CD8-positive, alpha-beta memory T cell (primary cell): Measurements from ENCODE around the gene PCGF5. TPM values are rescaled to one million over a fixed set of nuclear protein-coding genes. Genes with fewer than 3 reads are reported as not detected.
"Not testable (repeated sequence)": the region's sequence is repeated elsewhere in the genome, so short reads cannot be mapped to it uniquely, and the experiment has no call there.

Source experiments
- CTCF ChIA-PET: fragments of 350-600 bp; sonication (Branson Sonifier 250); formaldehyde crosslinking; loops from one replicate; lab custom pipeline; 2021; ENCODE audit warnings: antibody characterized with exemption; lab: Charles Lee
- POLR2A ChIA-PET: fragments of 350-600 bp; sonication (Branson Sonifier 250); formaldehyde crosslinking; loops from one replicate; lab custom pipeline; 2021; ENCODE audit warnings: antibody characterized with exemption; lab: Charles Lee
- DNase-seq, 5 donors: peaks; one replicate each; pipeline versions ENCODE4 v3.0.0 to v3.0.0-alpha.2; 2020 to 2022; ENCODE audit warnings: mixed read lengths in 1 of 5
- H3K27ac ChIP-seq: one replicate; pipeline ENCODE4 v1.7.0; 2013; ENCODE audit warnings: low read depth, mild to moderate bottlenecking, low read length, moderate library complexity
- H3K27me3 ChIP-seq: 2 replicates; pipeline ENCODE4 v1.7.0; 2013; ENCODE audit warnings: low read length, mild to moderate bottlenecking; ENCODE audit not compliant: insufficient read depth, poor library complexity, severe bottlenecking
- H3K36me3 ChIP-seq: 2 replicates; pipeline ENCODE4 v1.7.0; 2013; ENCODE audit warnings: mild to moderate bottlenecking, low read length, moderate library complexity; ENCODE audit not compliant: insufficient read depth
- H3K4me1 ChIP-seq: 2 replicates; pipeline ENCODE4 v1.7.0; 2013; ENCODE audit warnings: mild to moderate bottlenecking, low read length, moderate library complexity; ENCODE audit not compliant: insufficient read depth
- H3K4me3 ChIP-seq: 2 replicates; pipeline ENCODE4 v1.7.0; 2013; ENCODE audit warnings: mild to moderate bottlenecking, low read length
- H3K9me3 ChIP-seq: 2 replicates; pipeline ENCODE4 v1.7.0; 2013; ENCODE audit warnings: mild to moderate bottlenecking, low read length
- H3K27ac Mint-ChIP-seq, 8 donors: one replicate each; pipeline ENCODE4 v1.8.0; 2020 to 2021; ENCODE audit warnings: mixed read lengths in 8 of 8, mild to moderate bottlenecking in 6 of 8, inconsistent platforms in 3 of 8, moderate library complexity in 3 of 8
- H3K27me3 Mint-ChIP-seq, 2 donors: one replicate each; pipeline ENCODE4 v1.8.0; 2020 to 2021; ENCODE audit warnings: mixed read lengths in 2 of 2, mild to moderate bottlenecking in 1 of 2, moderate library complexity in 1 of 2
- H3K36me3 Mint-ChIP-seq, 3 donors: one replicate each; pipeline ENCODE4 v1.8.0; 2020 to 2021; ENCODE audit warnings: mixed read lengths in 3 of 3, inconsistent platforms in 1 of 3, mild to moderate bottlenecking in 1 of 3
- H3K4me1 Mint-ChIP-seq, 3 donors: one replicate each; pipeline ENCODE4 v1.8.0; 2020 to 2021; ENCODE audit warnings: mixed read lengths in 3 of 3, inconsistent platforms in 1 of 3, mild to moderate bottlenecking in 1 of 3
- H3K4me3 Mint-ChIP-seq, 7 donors: one replicate each; pipeline ENCODE4 v1.8.0; 2020 to 2021; ENCODE audit warnings: mixed read lengths in 7 of 7, mild to moderate bottlenecking in 6 of 7, moderate library complexity in 4 of 7, inconsistent platforms in 2 of 7
- H3K9me3 Mint-ChIP-seq, 5 donors: one replicate each; pipeline ENCODE4 v1.8.0; 2020 to 2022; ENCODE audit warnings: mixed read lengths in 5 of 5, mild to moderate bottlenecking in 3 of 5, moderate library complexity in 2 of 5, inconsistent platforms in 1 of 5
- polyA plus RNA-seq: library from polyadenylated mRNA; unstranded; fragments of 300-500 nt; fragmentation: Illumina TruSeq; gene quantifications from one replicate; pipeline ENCODE4 v1.2.3, GENCODE V29; 2021
- total RNA-seq, 2 experiments: library from RNA; stranded (reverse); gene quantifications; one replicate each; pipeline ENCODE4 v1.2.3, GENCODE V29; 2021

The PCGF5 gene
- total and polyA plus RNA-seq, 3 experiments from 2014 or later, result 57.0 to 68.4 (median 58.0) TPM

GRCh38 chr10:91251430-91252056, 31.1 kb downstream of the PCGF5 start:
- no peak overlapping the region for H3K27ac ChIP-seq
- no peaks in the 10 kb centered on the region for H3K27me3 ChIP-seq
- peaks cover 25 to 53% (median 29%) of the 10 kb centered on the region in 3 donors for H3K36me3 Mint-ChIP-seq
- H3K27ac Mint-ChIP-seq, result peak overlapping the region in 1 of 8 donors; percentile 34
- peaks cover 41% of the 10 kb centered on the region for H3K36me3 ChIP-seq
- peak; percentile 5 to 68 (median 51) for DNase-seq
- H3K9me3 ChIP-seq, result peaks cover 4% of the 10 kb centered on the region
- H3K4me1 ChIP-seq, result peaks cover 15% of the 10 kb centered on the region
- no peaks in the 10 kb centered on the region for H3K9me3 Mint-ChIP-seq
- peaks cover 4 to 9% (median 8%) of the 10 kb centered on the region in 3 donors for H3K4me1 Mint-ChIP-seq
- no peak overlapping the region for H3K4me3 ChIP-seq
- CTCF ChIA-PET, result interaction anchor here (0.7 to 6.6 kb wide), 19 partner anchors 11 to 340 kb away, joined by 3 to 108 read pairs (median 4); no protein-coding TSS in a partner anchor
- H3K27me3 Mint-ChIP-seq, result no peaks in the 10 kb centered on the region
- H3K4me3 Mint-ChIP-seq, result no peak overlapping the region
- POLR2A ChIA-PET, result interaction anchor here (1.3 to 2.6 kb wide), 2 partner anchors 89 to 245 kb away, joined by 3 to 19 read pairs; no protein-coding TSS in a partner anchor

GRCh38 chr10:91253300-91253699, 32.8 kb downstream of the PCGF5 start:
- no peak overlapping the region for H3K27ac Mint-ChIP-seq
- H3K4me1 ChIP-seq, result no peaks in the 10 kb centered on the region
- peaks cover 4 to 11% (median 4%) of the 10 kb centered on the region in 3 donors for H3K4me1 Mint-ChIP-seq
- no peaks in the 10 kb centered on the region for H3K9me3 Mint-ChIP-seq
- DNase-seq, result no peak
- peaks cover 42% of the 10 kb centered on the region for H3K36me3 ChIP-seq
- H3K27me3 Mint-ChIP-seq, result no peaks in the 10 kb centered on the region
- H3K4me3 ChIP-seq, result no peak overlapping the region
- no peaks in the 10 kb centered on the region for H3K27me3 ChIP-seq
- no peak overlapping the region for H3K27ac ChIP-seq
- peaks cover 35 to 71% (median 39%) of the 10 kb centered on the region in 3 donors for H3K36me3 Mint-ChIP-seq
- ChIA-PET POLR2A (no interaction called here), CTCF (interaction anchor here (1.9 to 6.6 kb wide), 3 partner anchors 90 to 342 kb away, joined by 8 to 108 read pairs (median 21); no protein-coding TSS in a partner anchor)
- peaks cover 4% of the 10 kb centered on the region for H3K9me3 ChIP-seq
- H3K4me3 Mint-ChIP-seq, result no peak overlapping the region

GRCh38 chr10:91257310-91257709, 36.8 kb downstream of the PCGF5 start:
- POLR2A ChIA-PET, result no interaction called here
- Mint-ChIP-seq H3K27me3 (no peaks in the 10 kb centered on the region), H3K27ac (peak overlapping the region in 2 of 8 donors; percentile 9 to 65), H3K36me3 (peaks cover 43 to 85% (median 43%) of the 10 kb centered on the region in 3 donors), H3K4me3 (no peak overlapping the region), H3K4me1 (peaks cover 0 to 5% (median 0%) of the 10 kb centered on the region in 3 donors), H3K9me3 (no peaks in the 10 kb centered on the region)
- no peaks in the 10 kb centered on the region for H3K27me3 ChIP-seq
- peaks cover 38% of the 10 kb centered on the region for H3K36me3 ChIP-seq
- H3K9me3 ChIP-seq, result peaks cover 4% of the 10 kb centered on the region
- CTCF ChIA-PET, result interaction anchor here (1.2 kb wide), 1 partner anchor 169 kb away, joined by 4 read pairs; no protein-coding TSS in a partner anchor
- H3K4me1 ChIP-seq, result no peaks in the 10 kb centered on the region
- H3K27ac ChIP-seq, result no peak overlapping the region
- DNase-seq, result no peak
- no peak overlapping the region for H3K4me3 ChIP-seq

- POLR2A ChIA-PET, H3K4me1 Mint-ChIP-seq, H3K27me3 Mint-ChIP-seq, H3K4me3 ChIP-seq, H3K4me3 Mint-ChIP-seq, H3K4me1 ChIP-seq, H3K27ac Mint-ChIP-seq, H3K27ac ChIP-seq, DNase-seq, H3K9me3 Mint-ChIP-seq, H3K27me3 ChIP-seq, H3K9me3 ChIP-seq: not testable (repeated sequence)
- peaks cover 14% of the 10 kb centered on the region for H3K36me3 ChIP-seq
- CTCF ChIA-PET, result interaction anchor here (1.3 to 1.4 kb wide), 2 partner anchors 10 to 172 kb away, joined by 3 to 5 read pairs; no protein-coding TSS in a partner anchor
- H3K36me3 Mint-ChIP-seq, result peaks cover 25 to 78% (median 28%) of the 10 kb centered on the region in 3 donors
Measured at GRCh38 chr10:91260417-91260816, 40.0 kb downstream of the PCGF5 start.

GRCh38 chr10:91271886-91272285, 51.4 kb downstream of the PCGF5 start:
- ChIA-PET CTCF (no interaction called here), POLR2A (no interaction called here)
- no peak for DNase-seq
- H3K4me3 Mint-ChIP-seq, result no peak overlapping the region
- H3K27ac Mint-ChIP-seq, result no peak overlapping the region
- no peak overlapping the region for H3K27ac ChIP-seq
- H3K36me3 Mint-ChIP-seq, result peaks cover 0 to 62% (median 24%) of the 10 kb centered on the region in 3 donors
- H3K4me1 Mint-ChIP-seq, result peaks cover 0 to 3% (median 0%) of the 10 kb centered on the region in 3 donors
- H3K36me3 ChIP-seq, result no peaks in the 10 kb centered on the region
- no peaks in the 10 kb centered on the region for H3K9me3 ChIP-seq
- no peaks in the 10 kb centered on the region for H3K9me3 Mint-ChIP-seq
- no peaks in the 10 kb centered on the region for H3K4me1 ChIP-seq
- no peaks in the 10 kb centered on the region for H3K27me3 Mint-ChIP-seq
- no peak overlapping the region for H3K4me3 ChIP-seq
- no peaks in the 10 kb centered on the region for H3K27me3 ChIP-seq

GRCh38 chr10:91284486-91285090, 64.1 kb downstream of the PCGF5 start:
- Mint-ChIP-seq H3K36me3 (peaks cover 0 to 17% (median 2%) of the 10 kb centered on the region in 3 donors), H3K9me3 (no peaks in the 10 kb centered on the region), H3K4me3 (no peak overlapping the region), H3K27me3 (no peaks in the 10 kb centered on the region), H3K4me1 (no peaks in the 10 kb centered on the region), H3K27ac (no peak overlapping the region)
- H3K4me3 ChIP-seq, result no peak overlapping the region
- no peaks in the 10 kb centered on the region for H3K36me3 ChIP-seq
- no peaks in the 10 kb centered on the region for H3K4me1 ChIP-seq
- CTCF ChIA-PET, result interaction anchor here (1.2 to 2.3 kb wide), 2 partner anchors 13 to 351 kb away, joined by 3 to 10 read pairs; no protein-coding TSS in a partner anchor
- no peaks in the 10 kb centered on the region for H3K9me3 ChIP-seq
- POLR2A ChIA-PET, result interaction anchor here (0.6 kb wide), 1 partner anchor 93 kb away, joined by 4 read pairs; no protein-coding TSS in a partner anchor
- H3K27ac ChIP-seq, result no peak overlapping the region
- no peak for DNase-seq
- no peaks in the 10 kb centered on the region for H3K27me3 ChIP-seq

GRCh38 chr10:91286572-91286971, 66.1 kb downstream of the PCGF5 start:
- H3K9me3 ChIP-seq, result no peaks in the 10 kb centered on the region
- Mint-ChIP-seq H3K9me3 (no peaks in the 10 kb centered on the region), H3K27me3 (no peaks in the 10 kb centered on the region), H3K36me3 (peaks cover 0 to 11% (median 2%) of the 10 kb centered on the region in 3 donors), H3K4me1 (no peaks in the 10 kb centered on the region), H3K27ac (no peak overlapping the region), H3K4me3 (no peak overlapping the region)
- H3K36me3 ChIP-seq, result no peaks in the 10 kb centered on the region
- ChIA-PET POLR2A (no interaction called here), CTCF (interaction anchor here (4.8 kb wide), 1 partner anchor 12 kb away, joined by 23 read pairs; no protein-coding TSS in a partner anchor)
- H3K27me3 ChIP-seq, result no peaks in the 10 kb centered on the region
- DNase-seq, result no peak
- no peaks in the 10 kb centered on the region for H3K4me1 ChIP-seq
- no peak overlapping the region for H3K27ac ChIP-seq
- H3K4me3 ChIP-seq, result no peak overlapping the region

GRCh38 chr10:91287276-91287675, 66.8 kb downstream of the PCGF5 start:
- CTCF ChIA-PET, result interaction anchor here (1.1 to 4.8 kb wide), 2 partner anchors 10 to 11 kb away, joined by 3 to 23 read pairs; no protein-coding TSS in a partner anchor
- Histone ChIP-seq H3K27me3 (no peaks in the 10 kb centered on the region), H3K9me3 (no peaks in the 10 kb centered on the region), H3K4me3 (no peak overlapping the region), H3K4me1 (no peaks in the 10 kb centered on the region), H3K36me3 (no peaks in the 10 kb centered on the region), H3K27ac (no peak overlapping the region)
- Mint-ChIP-seq H3K27ac (no peak overlapping the region), H3K36me3 (peaks cover 0 to 9% (median 2%) of the 10 kb centered on the region in 3 donors), H3K4me1 (no peaks in the 10 kb centered on the region), H3K27me3 (no peaks in the 10 kb centered on the region), H3K9me3 (no peaks in the 10 kb centered on the region), H3K4me3 (no peak overlapping the region)
- DNase-seq, result no peak
- POLR2A ChIA-PET, result no interaction called here
